H1 (cell line): ENCODE results near the gene SPOCK1.

ENCODE experiments used
- CHD2 ChIP-seq: IDR thresholded peaks from 2 replicates; pipeline ENCODE4 v1.6.1; 2012; ENCODE audit warnings: low read length, improper control_type of control experiment
- CTCF ChIP-seq, 3 experiments: IDR thresholded peaks; 1 replicate in 2 of 3; 2 replicates in 1 of 3; pipeline versions ENCODE4 v1.5.1 to v1.6.1; 2011; ENCODE audit warnings: low read length in 3 of 3, mild to moderate bottlenecking in 3 of 3, inconsistent platforms in 2 of 3, low read depth in 1 of 3, moderate library complexity in 1 of 3; ENCODE audit not compliant: insufficient read depth in 1 of 3; ENCODE audit errors: control extremely low read depth in 1 of 3
- JUND ChIP-seq: IDR thresholded peaks from 2 replicates; pipeline ENCODE4 v1.6.1; 2011; ENCODE audit warnings: mild to moderate bottlenecking, improper control_type of control experiment, low read length
- POLR2A ChIP-seq, 2 experiments: IDR thresholded peaks; 1 replicate in 1 of 2; 2 replicates in 1 of 2; pipeline ENCODE4 v1.6.1; 2011; ENCODE audit warnings: low read depth in 2 of 2, low read length in 2 of 2, mild to moderate bottlenecking in 2 of 2; ENCODE audit errors: control extremely low read depth in 1 of 2
- SAP30 ChIP-seq: fragments of 300-600 bp; sonication (generic); IDR thresholded peaks from 2 replicates; pipeline ENCODE4 v1.7.1; 2012; ENCODE audit warnings: low read length, moderate library complexity, mild to moderate bottlenecking, inconsistent platforms; ENCODE audit not compliant: insufficient read depth, insufficient replicate concordance
- TBP ChIP-seq: IDR thresholded peaks from 2 replicates; pipeline ENCODE4 v1.6.1; 2011; ENCODE audit warnings: low read depth, low read length, improper control_type of control experiment

- TF ChIP-seq CTCF (IDR thresholded peaks at IDR 0.05; ENCODE audit: control extremely low read depth in 1 of 3, insufficient read depth in 1 of 3, low read depth in 1 of 3, low read length in 3 of 3) (no peak), CHD2 (no peak), TBP (no peak), JUND (no peak), POLR2A (IDR thresholded peaks at IDR 0.05; ENCODE audit: control extremely low read depth in 1 of 2, low read depth in 2 of 2, low read length in 2 of 2) (no peak), SAP30 (no peak)
Measured at GRCh38 chr5:137266186-137266585, 232.9 kb downstream of the SPOCK1 start.
